BLaER1 (cell line): ENCODE measurements around the gene PRB3.

Experiments
- H3K27ac ChIP-seq: shearing (Covaris generic); formaldehyde crosslinking; 2 replicates; pipeline ENCODE4 v1.8.1; 2022
- H3K27me3 ChIP-seq: shearing (Covaris generic); formaldehyde crosslinking; 2 replicates; pipeline ENCODE4 v1.8.1; 2022
- H3K36me3 ChIP-seq: shearing (Covaris generic); formaldehyde crosslinking; 2 replicates; pipeline ENCODE4 v1.8.1; 2022
- H3K4me1 ChIP-seq: shearing (Covaris generic); formaldehyde crosslinking; 2 replicates; pipeline ENCODE4 v1.8.1; 2022
- H3K4me2 ChIP-seq: shearing (Covaris generic); formaldehyde crosslinking; 2 replicates; pipeline ENCODE4 v1.8.1; 2022
- H3K4me3 ChIP-seq: shearing (Covaris generic); formaldehyde crosslinking; 2 replicates; pipeline ENCODE4 v1.8.1; 2022
- H3K9ac ChIP-seq: shearing (Covaris generic); formaldehyde crosslinking; 2 replicates; pipeline ENCODE4 v1.8.1; 2022
- H3K9me3 ChIP-seq: shearing (Covaris generic); formaldehyde crosslinking; 2 replicates; pipeline ENCODE4 v1.8.1; 2022
- H4K20me1 ChIP-seq: shearing (Covaris generic); formaldehyde crosslinking; 2 replicates; pipeline ENCODE4 v1.8.1; 2022
- Cebpa-rat ChIP-seq: shearing (Covaris generic); IDR thresholded peaks from 2 replicates; pipeline ENCODE4 v1.8.1; 2022

PRB3 gene

GRCh38 chr12:11269607-11270006, at the start of gene PRB3:
PRB3 (minus strand) TSS chr12:11269707; CDS start chr12:11269669, 38 bp downstream.
- H3K4me1 ChIP-seq, result no peaks in the 10 kb centered on the region
- no peak within 1 kb of the TSS for H3K27ac ChIP-seq
- H3K9ac ChIP-seq, result no peak within 1 kb of the TSS
- no peaks in the 10 kb centered on the region for H3K36me3 ChIP-seq
- no peaks in the 10 kb centered on the region for H3K9me3 ChIP-seq
- no peak within 1 kb of the TSS for H3K4me2 ChIP-seq
- H3K27me3 ChIP-seq, result no peaks in the 10 kb centered on the region
- no peak within 1 kb of the TSS for H3K4me3 ChIP-seq
- TF ChIP-seq Cebpa-rat, result no peak
- H4K20me1 ChIP-seq, result no peaks in the 10 kb centered on the region

- H3K4me3 ChIP-seq, result no peak within 1 kb of the TSS
- H3K4me2 ChIP-seq, result no peak within 1 kb of the TSS
- TF ChIP-seq Cebpa-rat, result no peak
- H3K27me3 ChIP-seq, result no peaks in the 10 kb centered on the region
- no peak within 1 kb of the TSS for H3K9ac ChIP-seq
- no peak within 1 kb of the TSS for H3K27ac ChIP-seq
- H3K9me3 ChIP-seq, result no peaks in the 10 kb centered on the region
- H3K36me3 ChIP-seq, result no peaks in the 10 kb centered on the region
- H4K20me1 ChIP-seq, result no peaks in the 10 kb centered on the region
- no peaks in the 10 kb centered on the region for H3K4me1 ChIP-seq
Observed at GRCh38 chr12:11310336-11310735, 40.8 kb upstream of the PRB3 start, which contains the start of gene PRB4. PRB4 (minus strand) TSS chr12:11310436; CDS start chr12:11310398, 38 bp downstream.

- Histone ChIP-seq H3K9ac (no peak overlapping the region), H3K4me3 (no peak overlapping the region), H3K36me3 (no peaks in the 10 kb centered on the region), H3K27ac (no peak overlapping the region), H3K9me3 (no peaks in the 10 kb centered on the region), H3K27me3 (no peaks in the 10 kb centered on the region), H3K4me1 (no peaks in the 10 kb centered on the region), H4K20me1 (no peaks in the 10 kb centered on the region), H3K4me2 (no peak overlapping the region)
- TF ChIP-seq Cebpa-rat, result no peak
Observed at GRCh38 chr12:11307143-11307542, 37.6 kb upstream of the PRB3 start.

GRCh38 chr12:11273449-11273848, 3.9 kb upstream of the PRB3 start:
- no peak overlapping the region for H3K4me2 ChIP-seq
- H3K9me3 ChIP-seq, result no peaks in the 10 kb centered on the region
- no peak overlapping the region for H3K4me3 ChIP-seq

GRCh38 chr12:11264501-11264900, 5.0 kb downstream of the PRB3 start:
- H3K36me3 ChIP-seq, result no peaks in the 10 kb centered on the region
- H3K27ac ChIP-seq, result no peak overlapping the region
- H3K27me3 ChIP-seq, result no peaks in the 10 kb centered on the region
- no peaks in the 10 kb centered on the region for H3K9me3 ChIP-seq
- no peak for TF ChIP-seq Cebpa-rat
- H4K20me1 ChIP-seq, result no peaks in the 10 kb centered on the region
- H3K4me2 ChIP-seq, result no peak overlapping the region
- no peak overlapping the region for H3K9ac ChIP-seq
- H3K4me3 ChIP-seq, result no peak overlapping the region
- no peaks in the 10 kb centered on the region for H3K4me1 ChIP-seq

More at GRCh38 chr12:11273449-11273848, 3.9 kb upstream of the PRB3 start:
- H3K27ac ChIP-seq, result no peak overlapping the region
- H4K20me1 ChIP-seq, result no peaks in the 10 kb centered on the region
- H3K36me3 ChIP-seq, result no peaks in the 10 kb centered on the region
- H3K4me1 ChIP-seq, result no peaks in the 10 kb centered on the region
- no peak for TF ChIP-seq Cebpa-rat
- H3K9ac ChIP-seq, result no peak overlapping the region
- no peaks in the 10 kb centered on the region for H3K27me3 ChIP-seq

GRCh38 chr12:11246489-11246888, 23.0 kb downstream of the PRB3 start:
- no peak for TF ChIP-seq Cebpa-rat
- Histone ChIP-seq H3K36me3 (no peaks in the 10 kb centered on the region), H3K9ac (no peak overlapping the region), H3K27ac (no peak overlapping the region), H3K4me1 (no peaks in the 10 kb centered on the region), H3K4me3 (no peak overlapping the region), H3K9me3 (no peaks in the 10 kb centered on the region), H3K4me2 (no peak overlapping the region), H4K20me1 (no peaks in the 10 kb centered on the region), H3K27me3 (no peaks in the 10 kb centered on the region)

GRCh38 chr12:11242656-11243055, 26.9 kb downstream of the PRB3 start:
- no peak for TF ChIP-seq Cebpa-rat
- Histone ChIP-seq H3K27ac (no peak overlapping the region), H3K9me3 (no peaks in the 10 kb centered on the region), H4K20me1 (no peaks in the 10 kb centered on the region), H3K36me3 (no peaks in the 10 kb centered on the region), H3K4me3 (no peak overlapping the region), H3K9ac (no peak overlapping the region), H3K4me2 (no peak overlapping the region), H3K4me1 (no peaks in the 10 kb centered on the region), H3K27me3 (no peaks in the 10 kb centered on the region)

GRCh38 chr12:11240348-11240930, 29.1 kb downstream of the PRB3 start:
- Histone ChIP-seq H3K9me3 (no peaks in the 10 kb centered on the region), H3K4me1 (no peaks in the 10 kb centered on the region), H3K9ac (no peak overlapping the region), H3K4me3 (no peak overlapping the region), H3K27ac (no peak overlapping the region), H3K27me3 (no peaks in the 10 kb centered on the region), H3K36me3 (no peaks in the 10 kb centered on the region), H4K20me1 (no peaks in the 10 kb centered on the region), H3K4me2 (no peak overlapping the region)
- no peak for TF ChIP-seq Cebpa-rat

GRCh38 chr12:11238275-11238674, 31.2 kb downstream of the PRB3 start:
- Histone ChIP-seq H3K27ac (no peak overlapping the region), H3K9me3 (no peaks in the 10 kb centered on the region), H3K4me1 (no peaks in the 10 kb centered on the region), H3K4me2 (no peak overlapping the region), H3K4me3 (no peak overlapping the region), H3K36me3 (no peaks in the 10 kb centered on the region), H3K9ac (no peak overlapping the region), H4K20me1 (no peaks in the 10 kb centered on the region), H3K27me3 (no peaks in the 10 kb centered on the region)
- TF ChIP-seq Cebpa-rat, result no peak

- TF ChIP-seq Cebpa-rat, result no peak
- Histone ChIP-seq H3K27me3 (no peaks in the 10 kb centered on the region), H3K9me3 (no peaks in the 10 kb centered on the region), H3K9ac (no peak overlapping the region), H3K4me1 (no peaks in the 10 kb centered on the region), H3K4me3 (no peak overlapping the region), H3K27ac (no peak overlapping the region), H3K36me3 (no peaks in the 10 kb centered on the region), H3K4me2 (no peak overlapping the region), H4K20me1 (no peaks in the 10 kb centered on the region)
Observed at GRCh38 chr12:11233532-11233931, 36.0 kb downstream of the PRB3 start.

- TF ChIP-seq Cebpa-rat, result no peak
- Histone ChIP-seq H3K9ac (no peak overlapping the region), H3K9me3 (no peaks in the 10 kb centered on the region), H3K36me3 (no peaks in the 10 kb centered on the region), H3K4me2 (no peak overlapping the region), H3K4me3 (no peak overlapping the region), H3K27me3 (no peaks in the 10 kb centered on the region), H4K20me1 (no peaks in the 10 kb centered on the region), H3K27ac (no peak overlapping the region), H3K4me1 (no peaks in the 10 kb centered on the region)
Observed at GRCh38 chr12:11228296-11228879, 41.1 kb downstream of the PRB3 start.
